Left lung (tissue), 10 donors: ENCODE measurements around the gene HDAC4. TPM values are rescaled to one million over a fixed set of nuclear protein-coding genes. Genes with fewer than 3 reads are reported as not detected.
A peak's percentile ranks its signal among the peaks of the same experiment; 100 is the strongest.

Source experiments
- ATAC-seq: fragments of 200-7000 bp; cut with Tn5 transposase; one replicate; pipeline ENCODE4 v1.9.1; 2020; ENCODE audit warnings: moderate library complexity
- DNase-seq, 4 donors: peaks; one replicate each; pipeline ENCODE4 v3.0.0-alpha.2; 2013 to 2020
- H3K27ac ChIP-seq, 2 donors: fragments of 200-600 bp; sonication (generic) in 1 of 2; one replicate each; pipeline versions ENCODE4 v1.5.0 to v1.8.0; 2020 to 2021
- H3K27me3 ChIP-seq, 2 donors: fragments of 200-600 bp; sonication (generic) in 1 of 2; one replicate each; pipeline versions ENCODE4 v1.5.0 to v1.8.0; 2020 to 2021
- H3K36me3 ChIP-seq, 2 donors: fragments of 200-600 bp; sonication (generic) in 1 of 2; one replicate each; pipeline versions ENCODE4 v1.5.0 to v1.8.0; 2020 to 2021
- H3K4me1 ChIP-seq, 2 donors: fragments of 200-600 bp; one replicate each; pipeline ENCODE4 v1.8.0; 2021
- H3K4me3 ChIP-seq, 2 donors: fragments of 200-600 bp; sonication (generic) in 1 of 2; one replicate each; pipeline versions ENCODE4 v1.5.0 to v1.8.0; 2020 to 2021; ENCODE audit warnings: mild to moderate bottlenecking in 1 of 2
- H3K9me3 ChIP-seq, 2 donors: fragments of 200-600 bp; sonication (generic) in 1 of 2; one replicate each; pipeline versions ENCODE4 v1.5.0 to v1.8.0; 2020 to 2021
- intact Hi-C, 2 donors: fragments of 100-400 bp; cut with DNase I; formaldehyde crosslinking; loops; one replicate each; pipeline versions ENCODE4 v1.11.2 to v1.14.2; 2022
- polyA plus RNA-seq, 6 donors: library from polyadenylated mRNA; unstranded; fragments of 120-200 nt; gene quantifications; one replicate each; pipeline ENCODE4 v1.2.1, GENCODE V29; 2013; ENCODE audit not compliant: insufficient read length in 6 of 6
- total RNA-seq, 2 donors: library from RNA; stranded (reverse); fragmentation: NEBNext Ultra II Directional; extraction: Animal tissue kit (Norgen Biotek cat#: 25700); gene quantifications; one replicate each; pipeline ENCODE4 v1.2.1, GENCODE V29; 2021
- TF ChIP-seq, protein P1 (sequence below), 2 donors: fragments of 200-600 bp; sonication (generic) in 1 of 2; IDR thresholded peaks; one replicate each; pipeline versions ENCODE4 v1.5.0 to v1.8.0; 2021; ENCODE audit warnings: antibody characterized with exemption in 2 of 2
- donor health status: DM: no; HTN: yes; CAD: no.
- donor health status: DM: no; HTN: no; CAD: no.

The HDAC4 gene
- total and polyA plus RNA-seq, 8 donors, result 9.9 to 36.8 (median 12.8) TPM

DNA sequence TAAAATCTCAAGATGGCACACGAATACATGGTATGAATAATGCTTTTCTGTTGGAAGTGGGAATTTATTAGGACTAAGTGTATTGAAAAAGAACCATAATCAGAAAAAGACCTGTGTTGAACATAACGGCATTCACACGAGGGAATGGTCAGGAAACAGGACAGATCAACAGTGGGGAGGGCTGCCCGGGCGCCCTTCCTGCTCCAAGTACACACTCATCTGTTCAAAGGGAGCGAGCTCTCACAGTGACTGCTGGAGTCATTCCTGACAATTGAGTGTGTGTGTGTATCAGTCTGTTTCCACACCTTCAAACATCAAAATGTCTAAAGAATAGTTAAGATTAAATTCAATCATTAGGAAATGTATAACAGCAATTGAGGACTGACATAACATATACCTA lies 167.2 kb downstream of the HDAC4 start:
- Histone ChIP-seq H3K9me3 (no peaks in the 10 kb centered on the region), H3K36me3 (peaks cover 0 to 7% of the 10 kb centered on the region in 2 donors), H3K4me3 (no peak overlapping the region), H3K4me1 (peaks cover 0 to 71% of the 10 kb centered on the region in 2 donors), H3K27me3 (no peaks in the 10 kb centered on the region), H3K27ac (no peak overlapping the region)
- ATAC-seq (peak; percentile 35), DNase-seq (no peak)
- intact Hi-C loops, result no loop called here
- TF ChIP-seq, protein P1, sequence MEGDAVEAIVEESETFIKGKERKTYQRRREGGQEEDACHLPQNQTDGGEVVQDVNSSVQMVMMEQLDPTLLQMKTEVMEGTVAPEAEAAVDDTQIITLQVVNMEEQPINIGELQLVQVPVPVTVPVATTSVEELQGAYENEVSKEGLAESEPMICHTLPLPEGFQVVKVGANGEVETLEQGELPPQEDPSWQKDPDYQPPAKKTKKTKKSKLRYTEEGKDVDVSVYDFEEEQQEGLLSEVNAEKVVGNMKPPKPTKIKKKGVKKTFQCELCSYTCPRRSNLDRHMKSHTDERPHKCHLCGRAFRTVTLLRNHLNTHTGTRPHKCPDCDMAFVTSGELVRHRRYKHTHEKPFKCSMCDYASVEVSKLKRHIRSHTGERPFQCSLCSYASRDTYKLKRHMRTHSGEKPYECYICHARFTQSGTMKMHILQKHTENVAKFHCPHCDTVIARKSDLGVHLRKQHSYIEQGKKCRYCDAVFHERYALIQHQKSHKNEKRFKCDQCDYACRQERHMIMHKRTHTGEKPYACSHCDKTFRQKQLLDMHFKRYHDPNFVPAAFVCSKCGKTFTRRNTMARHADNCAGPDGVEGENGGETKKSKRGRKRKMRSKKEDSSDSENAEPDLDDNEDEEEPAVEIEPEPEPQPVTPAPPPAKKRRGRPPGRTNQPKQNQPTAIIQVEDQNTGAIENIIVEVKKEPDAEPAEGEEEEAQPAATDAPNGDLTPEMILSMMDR (IDR thresholded peaks at IDR 0.05), result no peak

DNA sequence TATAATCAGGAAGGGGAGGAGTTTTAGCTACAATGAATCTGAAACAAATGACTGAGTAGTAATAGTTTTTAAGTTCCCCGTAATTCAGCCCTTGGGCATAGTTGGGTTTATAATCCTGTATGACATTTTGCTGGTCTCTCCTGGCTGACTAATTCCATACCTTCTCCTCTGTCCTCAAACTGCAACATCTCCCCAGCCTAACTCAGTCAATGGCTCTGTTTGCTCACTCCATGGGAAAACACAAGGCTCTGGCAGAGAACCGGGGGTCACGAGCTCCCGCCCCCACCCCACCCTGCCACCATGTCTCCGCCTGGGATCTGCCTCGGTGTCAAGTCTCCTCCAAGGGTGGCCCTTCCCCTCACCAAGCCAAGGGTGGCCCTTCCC lies 168.6 kb downstream of the HDAC4 start:
- ATAC-seq (no peak), DNase-seq (no peak)
- no peak overlapping the region for H3K27ac ChIP-seq
- peaks cover 0 to 78% of the 10 kb centered on the region in 2 donors for H3K4me1 ChIP-seq
- no peaks in the 10 kb centered on the region for H3K9me3 ChIP-seq
- H3K27me3 ChIP-seq, result no peaks in the 10 kb centered on the region
- peaks cover 0 to 7% of the 10 kb centered on the region in 2 donors for H3K36me3 ChIP-seq
- intact Hi-C loops, result no loop called here
- TF ChIP-seq, protein P1 (IDR thresholded peaks at IDR 0.05), result no peak
- H3K4me3 ChIP-seq, result no peak overlapping the region

GRCh38 chr2:239231231-239232194 lies 169.3 kb downstream of the HDAC4 start:
- H3K9me3 ChIP-seq, result no peaks in the 10 kb centered on the region
- DNase-seq (no peak), ATAC-seq (no peak)
- peak overlapping the region in 1 of 2 donors; percentile 69 for H3K27ac ChIP-seq
- H3K36me3 ChIP-seq, result peaks cover 0 to 7% of the 10 kb centered on the region in 2 donors
- no peak overlapping the region for H3K4me3 ChIP-seq
- H3K4me1 ChIP-seq, result peaks cover 0 to 78% of the 10 kb centered on the region in 2 donors
- TF ChIP-seq, protein P1 (IDR thresholded peaks at IDR 0.05), result no peak
- intact Hi-C loops, result no loop called here
- H3K27me3 ChIP-seq, result no peaks in the 10 kb centered on the region

DNA sequence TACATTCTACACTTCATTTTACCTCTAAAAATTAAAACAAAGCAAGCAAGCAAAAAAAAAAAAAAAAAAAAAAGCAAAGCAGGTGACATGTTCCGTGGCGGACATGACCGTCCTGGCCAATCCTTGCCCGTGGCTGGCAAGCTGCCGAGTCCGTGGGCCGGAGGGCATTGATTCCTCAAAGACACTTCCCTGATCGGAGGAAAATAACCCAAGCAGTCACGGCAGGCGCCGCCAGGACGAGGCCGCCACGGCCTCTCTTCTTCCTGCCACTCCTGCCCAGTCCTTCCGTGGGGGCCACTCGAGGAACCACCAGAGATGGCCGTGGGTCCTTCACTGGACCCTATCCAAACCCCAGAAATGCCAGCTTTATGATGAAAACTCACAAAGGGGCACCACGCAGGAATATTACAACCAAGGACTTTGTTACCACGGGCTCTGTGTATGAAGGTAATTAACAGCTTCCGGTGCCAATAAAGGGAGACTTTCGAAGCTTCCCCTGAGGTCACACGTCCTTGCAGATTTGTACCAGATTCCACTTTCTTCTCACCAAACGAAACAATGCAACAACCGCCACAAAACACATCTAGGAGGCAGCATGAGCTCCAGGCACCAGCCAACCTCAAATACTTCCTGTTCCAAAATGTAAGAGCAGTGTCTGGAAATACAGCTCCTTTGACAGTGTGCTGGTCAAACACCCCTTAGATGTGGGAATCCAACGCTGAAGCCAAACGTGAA lies 170.3 kb downstream of the HDAC4 start:
- H3K4me3 ChIP-seq, result no peak overlapping the region
- H3K4me1 ChIP-seq, result peaks cover 8 to 85% of the 10 kb centered on the region in 2 donors
- H3K27me3 ChIP-seq, result no peaks in the 10 kb centered on the region
- TF ChIP-seq, protein P1 (IDR thresholded peaks at IDR 0.05), result no peak
- DNase-seq (peak in 1 of 4 donors; percentile 88), ATAC-seq (no peak)
- H3K27ac ChIP-seq, result peak overlapping the region; percentile 30 to 69
- H3K9me3 ChIP-seq, result no peaks in the 10 kb centered on the region
- peaks cover 0 to 7% of the 10 kb centered on the region in 2 donors for H3K36me3 ChIP-seq
- intact Hi-C loops, result no loop called here
